K562 (cell line): ENCODE results near the gene ZEB2. TPM values are rescaled to one million over a fixed set of nuclear protein-coding genes. Genes with fewer than 3 reads are reported as not detected.

ENCODE experiments used
- BACH1 ChIP-seq: fragments of 200-800 bp; sonication (Bioruptor generic); IDR thresholded peaks from 2 replicates; pipeline ENCODE4 v1.6.1; 2016; ENCODE audit warnings: missing genetic modification characterization, missing compliant biosample characterization
- CAMTA2 ChIP-seq: fragments of 250-450 bp; sonication (Bioruptor Pico); conservative IDR thresholded peaks from 2 replicates; pipeline ENCODE4 v1.5.1; 2022
- CC2D1A ChIP-seq: fragments of 450-650 bp; IDR thresholded peaks from 2 replicates; pipeline ENCODE4 v1.6.1; 2017; ENCODE audit warnings: mild to moderate bottlenecking
- CEBPG ChIP-seq, 3 experiments: fragments of 200-800 bp in 1 of 3; sonication (Bioruptor generic) in 1 of 3; sonication (generic) in 1 of 3; formaldehyde crosslinking in 1 of 3; IDR thresholded peaks in 2 of 3; conservative IDR thresholded peaks in 1 of 3; 2 replicates each; pipeline versions ENCODE4 v1.6.1 to v1.8.0; 2016 to 2022; ENCODE audit warnings: missing compliant biosample characterization in 2 of 3, missing genetic modification characterization in 2 of 3, mild to moderate bottlenecking in 1 of 3, missing genetic modification reagents in 1 of 3
- HNRNPUL1 ChIP-seq: fragments of 200-400 bp; formaldehyde crosslinking; IDR thresholded peaks from 2 replicates; pipeline ENCODE4 v1.6.1; 2017; ENCODE audit warnings: low read length
- KAT7 ChIP-seq: sonication (generic); formaldehyde crosslinking; IDR thresholded peaks from 2 replicates; pipeline ENCODE4 v1.8.0; 2022; ENCODE audit warnings: missing genetic modification reagents, mild to moderate bottlenecking, borderline replicate concordance
- LEF1 ChIP-seq: fragments of 450-650 bp; IDR thresholded peaks from 2 replicates; pipeline ENCODE4 v1.6.1; 2016; ENCODE audit warnings: mild to moderate bottlenecking
- MAFF ChIP-seq: IDR thresholded peaks from 2 replicates; pipeline ENCODE4 v1.6.1; 2012; ENCODE audit warnings: low read length, improper control_type of control experiment
- MAFG ChIP-seq: fragments of 450-650 bp; conservative IDR thresholded peaks from 2 replicates; pipeline ENCODE4 v1.6.1; 2016; ENCODE audit warnings: missing genetic modification characterization, missing compliant biosample characterization
- MAX ChIP-seq: sonication (generic); formaldehyde crosslinking; IDR thresholded peaks from 2 replicates; pipeline ENCODE4 v1.9.0; 2022; ENCODE audit warnings: mild to moderate bottlenecking, missing genetic modification reagents
- POLR2B ChIP-seq: fragments of 450-650 bp; IDR thresholded peaks from 2 replicates; pipeline ENCODE4 v1.6.1; 2018; ENCODE audit warnings: low read depth; ENCODE audit not compliant: partially characterized antibody
- PTRF ChIP-seq: fragments of 450-650 bp; IDR thresholded peaks from 2 replicates; pipeline ENCODE4 v1.6.1; 2016; ENCODE audit warnings: mild to moderate bottlenecking, missing genetic modification characterization, missing compliant biosample characterization
- XRCC3 ChIP-seq: fragments of 450-650 bp; IDR thresholded peaks from 2 replicates; pipeline ENCODE4 v1.6.1; 2017; ENCODE audit warnings: mild to moderate bottlenecking, moderate library complexity
- XRCC5 ChIP-seq: fragments of 200-400 bp; formaldehyde crosslinking; IDR thresholded peaks from 2 replicates; pipeline ENCODE4 v1.6.1; 2017; ENCODE audit warnings: low read depth, mild to moderate bottlenecking, low read length
- ZNF217 ChIP-seq: sonication (generic); formaldehyde crosslinking; IDR thresholded peaks from 2 replicates; pipeline ENCODE4 v1.8.0; 2022; ENCODE audit warnings: mild to moderate bottlenecking, missing genetic modification reagents
- ZNF318 ChIP-seq, 2 experiments: fragments of 450-650 bp; IDR thresholded peaks; 2 replicates each; pipeline ENCODE4 v1.6.1; 2016; ENCODE audit warnings: mild to moderate bottlenecking in 2 of 2, borderline replicate concordance in 1 of 2, low read depth in 1 of 2, moderate library complexity in 1 of 2
- ZNF589 ChIP-seq: fragments of 200-800 bp; sonication (Bioruptor generic); IDR thresholded peaks from 2 replicates; pipeline ENCODE4 v1.6.1; 2016; ENCODE audit warnings: low read depth, missing genetic modification characterization, missing compliant biosample characterization
- ZNF695 ChIP-seq: fragments of 450-650 bp; formaldehyde crosslinking; IDR thresholded peaks from 2 replicates; pipeline ENCODE4 v1.4.0; 2020; ENCODE audit warnings: mild to moderate bottlenecking, moderate library complexity
- polyA plus RNA-seq, 8 experiments: library from polyadenylated mRNA; depleted of rRNA in 4 of 8; stranded (reverse) in 5 of 8; unstranded in 3 of 8; fragments of >200 nt; fragmentation: Nextera tagmentation in 2 of 8; fragmentation: Illumina TruSeq in 1 of 8; extraction: Ambion mirVana in 2 of 8; extraction: Trizol in 1 of 8; gene quantifications; 2 replicates each; pipeline versions ENCODE4 v1.2.1 to v1.2.3, GENCODE V29; 2011 to 2014; ENCODE audit warnings: inconsistent platforms in 1 of 8, missing spikeins in 1 of 8
- total RNA-seq, 7 experiments: library from RNA; depleted of rRNA in 6 of 7; stranded (reverse); fragments of >200 nt in 6 of 7; fragmentation: Illumina TruSeq in 2 of 7; extraction: Trizol in 2 of 7; gene quantifications; 2 replicates each; pipeline versions ENCODE4 v1.2.1 to v1.2.3, GENCODE V29; 2011 to 2021; ENCODE audit warnings: low replicate concordance in 1 of 7
- TF ChIP-seq, protein P1 (sequence below): fragments of 450-650 bp; formaldehyde crosslinking; IDR thresholded peaks from 2 replicates; pipeline ENCODE4 v1.4.0; 2020; ENCODE audit warnings: mild to moderate bottlenecking, moderate library complexity

The ZEB2 gene
- total and polyA plus RNA-seq, 9 of the 15 experiments (the other 6 are each of a cell fraction or from before 2014, with no cell fraction given) = 15.1 to 113 (median 72.3) TPM

DNA sequence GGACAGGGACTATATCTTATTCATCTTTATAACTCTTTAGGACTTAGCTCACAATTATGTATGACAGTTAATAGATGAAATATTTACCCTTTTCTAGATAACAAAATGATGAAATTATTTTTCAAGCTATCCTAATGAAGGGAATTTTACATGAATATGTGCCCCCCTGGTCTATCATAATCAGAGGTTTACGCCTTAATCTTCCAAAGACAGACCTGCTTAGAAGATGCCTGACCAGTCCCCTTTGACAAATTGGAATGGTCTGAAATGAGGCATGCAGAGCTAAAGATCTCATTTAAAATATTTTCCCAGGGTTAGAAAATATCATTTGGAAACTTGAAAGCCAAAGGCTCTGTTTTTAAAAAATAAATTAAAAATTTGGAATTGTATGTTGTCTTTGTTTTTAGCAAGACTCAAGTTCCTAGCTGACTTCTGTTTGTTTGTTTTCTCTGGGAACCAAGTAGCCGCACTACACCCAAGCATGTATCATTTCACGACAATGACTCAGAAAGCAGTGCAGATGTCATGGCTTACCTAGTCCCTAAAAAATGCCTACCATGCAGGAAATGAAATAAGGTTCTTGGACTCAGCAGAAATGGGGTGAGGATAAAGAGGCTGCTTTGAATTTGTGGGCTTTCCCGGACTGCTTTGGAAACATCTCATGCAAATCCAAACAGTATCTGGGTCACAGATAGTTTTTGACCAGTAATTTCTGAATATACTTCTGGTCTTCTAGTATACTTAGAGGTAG lies 162.1 kb downstream of the ZEB2 start (continued):
- TF ChIP-seq ZNF318 (IDR thresholded peaks at IDR 0.05; ENCODE audit: borderline replicate concordance in 1 of 2, low read depth in 1 of 2) (peak in 1 of 2 experiments; percentile 63; a peak in 1 of 4 replicates), POLR2B (no peak), MAFG (tag) (peak; percentile 91), HNRNPUL1 (no peak), PTRF (tag) (no peak), KAT7 (CRISPR knock-in tag) (no peak), XRCC3 (no peak), ZNF695 (no peak), BACH1 (tag) (peak; percentile 54; the same call in 1 of the 2 replicates), CAMTA2 (CRISPR knock-in tag) (no peak), LEF1 (peak; percentile 43; the same call in 1 of the 2 replicates), ZNF589 (CRISPR knock-in tag) (peak; percentile 59; the same call in 1 of the 2 replicates), ZNF217 (no peak), XRCC5 (no peak), CEBPG (CRISPR knock-in tag; IDR thresholded peaks at IDR 0.05) (no peak), CEBPG (tag; conservative IDR thresholded peaks at IDR 0.05 in 1 of 2, IDR thresholded peaks at IDR 0.05 in 1 of 2) (no peak), MAFF (peak; percentile 86), CC2D1A (no peak), MAX (CRISPR knock-in tag) (no peak)
- TF ChIP-seq, protein P1, sequence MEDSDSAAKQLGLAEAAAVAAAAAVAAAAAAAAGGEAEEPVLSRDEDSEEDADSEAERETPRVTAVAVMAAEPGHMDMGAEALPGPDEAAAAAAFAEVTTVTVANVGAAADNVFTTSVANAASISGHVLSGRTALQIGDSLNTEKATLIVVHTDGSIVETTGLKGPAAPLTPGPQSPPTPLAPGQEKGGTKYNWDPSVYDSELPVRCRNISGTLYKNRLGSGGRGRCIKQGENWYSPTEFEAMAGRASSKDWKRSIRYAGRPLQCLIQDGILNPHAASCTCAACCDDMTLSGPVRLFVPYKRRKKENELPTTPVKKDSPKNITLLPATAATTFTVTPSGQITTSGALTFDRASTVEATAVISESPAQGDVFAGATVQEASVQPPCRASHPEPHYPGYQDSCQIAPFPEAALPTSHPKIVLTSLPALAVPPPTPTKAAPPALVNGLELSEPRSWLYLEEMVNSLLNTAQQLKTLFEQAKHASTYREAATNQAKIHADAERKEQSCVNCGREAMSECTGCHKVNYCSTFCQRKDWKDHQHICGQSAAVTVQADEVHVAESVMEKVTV (CRISPR knock-in tag) = no peak
